DLD1 (cell line): ENCODE measurements around the gene FNDC8.
"Not testable (repeated sequence)": the region's sequence is repeated elsewhere in the genome, so short reads cannot be mapped to it uniquely, and the experiment has no call there.

Source experiments
- in situ Hi-C: cut with HindIII; loops from 2 replicates; pipeline ENCODE4 v1.10.0; 2017; ENCODE audit warnings: low sequenced_read_pairs

The FNDC8 gene

DNA sequence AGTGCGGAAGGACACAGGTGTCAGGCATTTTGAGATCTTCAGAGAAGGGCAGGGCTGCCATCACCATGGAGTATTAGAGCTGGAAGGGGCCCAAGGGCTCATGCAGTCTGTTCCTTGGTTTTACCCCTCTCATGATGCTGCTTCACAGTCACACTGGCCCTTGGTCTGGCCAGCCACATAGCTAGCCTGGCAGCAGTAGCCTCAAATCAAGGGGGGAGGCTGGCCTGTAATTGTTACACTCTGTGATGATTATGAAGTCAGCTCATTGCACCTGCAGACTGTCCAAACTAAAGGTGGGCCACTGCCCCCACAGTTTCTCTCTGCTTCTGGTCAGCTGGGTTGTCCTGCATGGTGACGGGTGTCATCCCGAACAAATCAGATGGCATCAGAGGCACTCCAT is at the start of gene FNDC8:
Gene FNDC8, plus strand, starts transcription at position 301 of the 400 bp plus-strand sequence. Its CDS starts 79 bp downstream, at position 380.
- in situ Hi-C loops = no loop called here

DNA sequence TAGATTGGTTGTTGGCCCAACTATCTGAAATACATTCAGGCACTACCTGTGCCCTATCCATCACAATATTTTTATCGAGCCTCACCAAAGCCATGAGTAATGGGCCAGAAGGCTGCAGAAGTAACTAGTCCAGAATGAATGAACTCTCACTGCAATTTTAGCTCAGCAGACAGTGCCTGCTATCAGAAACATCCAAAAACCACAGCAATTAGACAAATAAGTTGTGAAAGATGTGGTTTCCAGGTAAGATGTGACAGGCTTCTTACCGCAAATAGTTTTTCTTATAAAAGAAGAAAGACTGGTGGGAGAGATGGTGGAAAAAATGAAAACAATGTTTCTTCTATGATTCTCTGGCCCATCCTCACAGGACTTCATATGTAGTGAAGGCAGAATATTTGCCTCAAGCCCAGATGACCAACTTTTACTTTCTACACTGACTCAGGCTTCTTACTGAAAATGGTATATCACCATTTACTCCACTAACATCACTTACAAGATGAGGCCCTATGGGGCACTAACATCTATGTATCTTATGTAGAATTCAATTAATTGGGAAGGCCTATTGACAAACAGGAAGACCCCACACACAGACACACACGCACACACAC is 48.1 kb upstream of the FNDC8 start:
- in situ Hi-C loops = no loop called here

DNA sequence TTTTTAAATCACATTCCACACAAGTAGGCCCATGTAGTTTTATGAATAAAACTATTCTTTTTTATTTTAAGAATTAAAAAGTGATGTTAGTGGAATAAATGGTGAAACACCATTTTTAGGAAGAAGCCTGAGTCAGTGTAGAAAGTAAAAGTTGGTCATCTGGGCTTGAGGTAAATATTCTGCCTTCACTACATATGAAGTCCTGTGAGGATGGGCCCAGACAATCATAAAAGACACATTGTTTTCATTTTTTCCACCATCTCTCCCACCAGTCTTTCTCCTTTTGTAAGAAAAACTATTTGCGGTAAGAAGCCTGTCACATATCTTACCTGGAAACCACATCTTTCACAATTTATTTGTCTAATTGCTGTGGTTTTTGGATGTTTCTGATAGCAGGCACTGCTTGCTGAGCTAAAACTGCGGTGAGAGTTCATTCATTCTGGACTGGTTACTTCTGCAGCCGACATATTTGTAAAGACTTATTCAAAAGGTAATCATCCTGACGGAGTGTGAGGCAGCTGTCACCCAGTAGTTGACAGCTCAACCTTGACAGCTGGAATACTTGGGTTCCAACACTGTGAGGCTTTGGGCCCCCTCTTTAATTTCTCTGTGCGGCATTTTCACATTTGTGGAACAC is 47.3 kb upstream of the FNDC8 start:
- in situ Hi-C loops = no loop called here

DNA sequence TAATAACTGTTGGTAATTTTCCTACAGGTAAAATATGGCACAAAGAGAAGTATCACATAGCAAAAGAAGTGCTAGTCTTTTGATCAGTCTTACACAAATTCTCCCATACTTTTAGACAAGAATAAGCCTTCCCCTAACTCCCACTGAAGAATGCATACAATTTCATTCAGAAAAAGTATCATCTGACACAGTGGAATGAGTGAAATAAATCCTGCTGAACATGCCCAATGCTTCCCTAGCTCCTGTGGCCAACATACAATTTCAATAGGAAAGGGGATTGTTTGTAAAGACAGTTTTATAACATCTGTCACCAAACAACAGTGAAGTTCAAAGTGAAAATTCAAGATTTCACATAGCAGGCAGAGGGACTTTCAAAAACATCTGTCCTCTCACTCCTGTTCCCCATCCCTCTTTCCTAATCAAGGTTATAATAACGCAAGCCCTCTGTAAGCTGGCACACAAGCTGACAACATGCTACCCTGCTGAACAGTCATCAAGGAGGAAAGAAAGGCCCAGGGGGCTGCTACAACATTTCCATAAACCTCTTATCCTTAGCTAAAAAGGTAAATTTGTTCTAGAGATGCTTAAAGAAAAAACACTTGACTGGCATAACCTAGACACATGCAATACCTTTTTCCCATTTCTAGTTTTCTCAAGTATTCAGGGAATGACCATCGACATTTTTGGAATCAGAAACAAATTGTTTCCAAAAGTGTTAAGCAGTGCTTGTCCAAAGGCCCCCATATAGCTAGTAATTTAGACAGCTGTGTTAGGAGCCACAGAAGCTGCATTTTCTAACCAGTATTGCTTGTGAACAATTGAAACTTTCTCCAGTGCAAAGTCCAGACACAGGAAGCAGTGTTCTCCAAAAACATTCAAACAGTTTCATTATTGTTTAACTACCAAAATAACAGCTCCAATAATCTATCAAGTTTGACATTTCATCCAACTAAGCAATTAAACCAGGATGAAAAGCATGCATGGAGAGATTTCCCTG is 46.4 kb upstream of the FNDC8 start:
- in situ Hi-C loops = no loop called here

DNA sequence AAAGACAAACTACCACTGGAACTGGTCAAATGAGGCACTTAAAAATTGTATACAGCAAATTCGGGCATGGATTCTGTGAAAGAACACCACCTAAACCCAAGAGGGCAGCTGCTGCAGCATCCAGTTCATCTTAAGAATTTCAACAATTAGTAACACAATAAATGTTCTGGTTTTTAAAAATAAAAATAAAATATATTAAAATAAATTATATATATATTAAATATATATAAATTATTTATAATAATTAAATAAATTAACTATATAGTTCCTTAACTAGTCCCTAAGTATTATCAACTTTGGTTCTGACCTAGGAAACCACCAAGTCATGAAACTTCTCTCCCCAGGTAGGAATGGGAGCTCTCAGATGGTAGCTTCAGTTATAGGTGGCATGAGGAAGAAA is 44.5 kb upstream of the FNDC8 start:
- in situ Hi-C loops = no loop called here

DNA sequence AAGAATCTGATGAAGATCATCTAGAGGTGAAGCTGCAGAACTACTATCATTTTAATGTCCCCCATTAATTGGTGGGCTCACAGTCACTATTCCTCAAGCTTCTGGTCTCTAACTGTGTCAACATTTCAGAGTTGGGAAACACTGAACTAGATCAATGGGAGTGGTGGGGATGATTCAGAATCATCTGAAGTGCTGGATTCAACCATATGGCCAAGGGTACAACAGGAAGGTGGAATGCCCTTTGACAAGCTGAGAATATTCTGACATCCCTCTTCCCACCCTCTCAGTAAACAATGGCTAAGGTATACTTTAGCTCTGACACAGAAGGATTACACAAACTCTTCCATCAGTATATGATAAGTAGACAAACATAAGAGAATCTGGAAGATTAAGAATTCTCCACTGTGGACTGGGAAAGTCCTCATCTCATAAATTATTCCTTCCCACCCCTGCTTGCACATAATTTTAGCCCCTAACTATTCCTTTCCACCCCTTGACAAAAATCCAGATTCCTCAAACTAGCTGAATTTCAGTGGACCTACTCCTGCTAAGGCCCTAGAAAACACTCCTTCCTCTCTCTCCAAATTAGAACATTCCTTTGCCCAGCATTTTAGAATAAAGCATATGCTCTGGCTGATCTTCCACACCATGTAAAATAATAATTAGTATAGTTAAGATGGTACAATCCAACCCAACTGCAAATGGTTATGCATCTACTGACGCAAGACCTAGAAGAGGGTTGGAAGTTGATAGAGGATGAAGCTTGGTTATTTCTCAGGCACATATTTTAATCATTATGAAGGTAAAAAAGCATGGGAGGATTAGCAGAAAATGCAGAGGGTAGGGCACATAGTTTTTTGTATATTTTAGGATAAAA is 41.6 kb upstream of the FNDC8 start:
- in situ Hi-C loops = no loop called here

DNA sequence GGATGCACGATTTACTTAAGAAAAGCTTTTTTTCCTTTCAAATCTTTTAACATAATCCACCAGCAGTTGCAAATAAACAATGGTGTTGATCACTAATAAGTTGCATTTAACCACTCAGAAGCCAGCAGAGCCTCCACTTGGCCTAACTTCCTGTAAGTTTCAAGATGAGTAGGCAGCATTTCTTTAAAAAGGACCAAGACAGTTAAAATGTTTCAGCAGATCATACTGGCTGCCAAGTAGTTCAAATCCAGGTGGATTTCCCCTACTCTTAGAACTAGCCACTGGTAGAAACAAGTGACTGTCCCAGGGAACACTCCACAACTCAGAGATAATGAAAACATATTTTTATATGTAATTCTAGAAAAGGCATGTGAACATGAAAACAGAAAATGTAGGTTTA is 40.9 kb upstream of the FNDC8 start:
- in situ Hi-C loops = no loop called here

DNA sequence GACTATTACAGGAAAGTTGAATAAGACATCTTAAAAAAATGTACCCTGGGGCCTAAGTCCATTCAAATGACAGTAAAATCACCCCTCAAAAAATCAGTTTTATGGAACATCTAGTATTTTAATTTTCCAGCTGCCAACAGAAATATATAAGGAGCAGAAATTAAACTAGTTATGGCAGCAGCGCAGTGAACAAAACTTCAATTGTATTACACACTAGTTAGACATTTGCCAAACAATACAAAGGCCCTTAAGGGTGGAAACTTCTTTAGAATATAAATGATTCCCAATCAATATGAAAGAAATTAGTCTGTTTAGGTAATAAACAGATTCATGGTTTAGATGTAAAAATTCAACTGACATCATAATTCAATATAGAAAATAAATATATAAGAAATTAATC is 39.8 kb upstream of the FNDC8 start:
- in situ Hi-C loops = no loop called here

DNA sequence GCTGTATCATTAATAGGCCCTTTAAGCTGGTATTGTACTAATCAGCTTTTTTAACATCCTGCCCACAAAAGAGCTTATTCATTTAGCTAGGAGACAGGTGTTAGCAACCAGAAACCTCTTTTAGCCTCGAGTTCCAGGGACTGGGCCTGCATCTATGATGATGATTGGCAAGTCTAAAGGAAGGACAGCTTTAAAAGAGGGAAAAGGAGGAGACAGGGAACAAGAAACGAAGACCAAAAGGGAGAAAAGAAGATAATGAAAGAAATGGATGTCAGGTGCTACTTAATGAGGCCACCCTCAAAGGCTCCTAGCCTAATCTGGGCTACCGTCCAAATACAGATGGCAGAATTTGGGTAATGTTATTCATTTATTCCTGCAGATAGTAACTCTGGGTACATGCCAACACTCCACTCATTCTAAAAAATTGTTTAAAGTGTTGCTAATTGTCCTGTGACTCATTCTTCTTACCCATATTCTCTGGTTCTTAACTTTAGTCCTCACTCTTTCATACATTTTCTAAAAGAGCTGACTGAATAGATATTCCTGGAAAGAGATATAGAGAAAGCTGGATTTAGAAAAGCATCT is 39.2 kb upstream of the FNDC8 start:
- in situ Hi-C loops = no loop called here

DNA sequence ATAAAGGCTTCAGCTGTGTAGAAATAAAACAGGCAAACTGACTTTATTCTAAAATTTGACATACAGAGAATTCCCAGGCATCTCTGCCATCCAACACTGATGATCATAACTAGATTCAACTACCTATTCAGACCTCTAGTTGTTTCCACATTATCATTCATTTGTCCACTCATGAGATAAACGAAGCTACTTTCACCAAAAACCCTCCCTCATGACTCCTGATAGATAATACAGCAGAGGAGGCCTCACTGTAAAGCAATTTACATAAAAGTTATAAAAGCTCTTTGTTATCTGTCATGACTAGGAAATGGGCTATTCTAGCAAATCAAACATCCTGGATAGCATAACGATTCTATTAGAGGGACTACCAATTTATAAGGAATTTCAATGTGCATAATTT is 38.3 kb upstream of the FNDC8 start:
- in situ Hi-C loops = no loop called here

DNA sequence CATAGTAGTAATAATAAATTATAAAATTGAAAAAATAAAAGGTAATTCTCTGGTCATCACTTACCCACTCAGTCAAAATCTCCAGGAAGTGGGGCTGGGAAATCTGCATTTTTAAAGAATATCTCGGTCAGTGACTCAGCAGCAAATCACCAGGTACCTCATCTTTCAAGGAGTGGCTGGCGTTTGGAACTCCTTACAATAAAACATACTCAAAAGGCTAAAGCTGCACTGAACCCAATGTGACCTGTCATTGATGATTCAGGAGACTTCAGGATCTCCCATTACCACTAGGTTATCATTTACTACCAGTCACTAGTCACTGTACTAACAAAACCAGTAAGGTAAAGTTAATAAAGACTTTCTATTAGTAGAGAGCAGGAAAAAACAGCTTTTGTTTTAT is 36.4 kb upstream of the FNDC8 start:
- in situ Hi-C loops = no loop called here

DNA sequence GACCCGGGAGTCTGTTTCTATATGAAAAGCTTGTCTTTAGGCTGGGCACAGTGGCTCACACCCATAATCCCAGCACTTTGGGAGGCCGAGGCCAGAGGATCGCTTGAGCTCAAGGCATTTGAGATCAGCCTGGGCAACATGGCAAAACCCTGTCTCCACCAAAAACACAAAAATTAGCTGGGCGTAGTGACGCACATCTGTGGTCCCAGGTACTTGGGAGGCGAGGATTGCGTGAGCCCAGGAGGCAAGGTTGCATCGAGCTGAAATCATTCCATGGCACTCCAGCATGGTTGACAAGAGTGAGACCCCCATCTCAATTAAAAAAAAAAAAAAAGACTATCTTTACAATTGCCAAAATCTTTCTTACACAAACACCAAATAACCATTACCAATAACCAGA is 35.3 kb upstream of the FNDC8 start:
- in situ Hi-C loops = no loop called here

DNA sequence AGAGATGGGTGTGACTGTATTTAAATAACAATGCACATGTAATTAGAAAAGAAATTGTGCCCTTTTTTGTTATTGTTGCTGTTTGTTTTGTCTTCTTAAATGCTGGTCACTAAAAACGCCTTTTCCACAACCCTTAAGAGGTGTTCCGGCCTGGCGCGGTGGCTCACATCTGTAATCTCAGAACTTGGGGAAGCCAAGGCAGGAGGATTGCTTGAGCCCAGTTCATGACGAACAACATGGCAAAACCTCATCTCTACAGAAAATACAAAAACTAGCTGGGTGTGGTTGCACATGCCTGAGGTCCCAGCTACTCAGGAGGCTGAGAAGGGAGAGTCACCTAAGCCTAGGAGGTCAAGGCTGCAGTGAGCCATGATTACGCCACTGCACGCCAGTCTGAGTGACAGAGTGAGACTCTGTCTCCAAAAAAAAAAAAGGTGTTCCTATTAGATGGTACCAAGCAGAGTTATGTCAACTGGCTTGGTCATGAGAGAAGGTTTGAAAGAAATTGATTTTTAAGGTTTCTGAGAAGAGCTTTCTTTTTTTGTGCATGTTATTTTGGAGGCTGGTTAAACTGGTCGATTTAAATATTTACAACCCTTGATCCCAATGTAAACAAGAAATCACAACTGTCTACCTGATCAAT is 34.4 kb upstream of the FNDC8 start:
- in situ Hi-C loops = no loop called here

DNA sequence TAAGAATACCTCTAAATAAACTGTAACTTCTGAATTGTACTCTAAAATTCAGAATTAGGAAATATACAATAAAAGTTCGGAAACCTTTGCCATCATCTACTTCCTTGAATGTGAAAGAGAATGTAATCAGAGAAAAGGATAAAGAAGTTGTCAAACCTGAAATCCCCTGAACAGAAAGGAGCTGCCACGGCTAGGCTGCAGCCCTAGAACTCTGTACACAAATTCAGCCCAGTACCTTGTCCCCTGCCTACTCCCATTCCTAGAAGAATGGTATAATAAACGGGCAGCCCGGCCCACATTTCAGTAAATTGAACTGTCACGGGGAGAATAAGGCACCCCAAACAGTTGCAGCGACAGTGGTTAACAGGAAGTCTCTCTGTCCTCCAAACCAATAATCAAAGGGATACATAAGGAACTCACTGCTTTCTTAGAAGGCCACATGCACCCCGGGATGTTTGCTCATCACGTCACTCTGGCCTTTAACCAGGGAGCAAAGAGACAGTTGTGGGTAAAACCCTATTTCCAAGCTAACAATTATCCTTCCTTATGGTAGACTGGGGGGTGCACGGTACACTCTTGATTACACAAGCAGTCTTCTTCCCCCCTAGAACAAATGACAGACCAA is 33.6 kb upstream of the FNDC8 start:
- in situ Hi-C loops = no loop called here

DNA sequence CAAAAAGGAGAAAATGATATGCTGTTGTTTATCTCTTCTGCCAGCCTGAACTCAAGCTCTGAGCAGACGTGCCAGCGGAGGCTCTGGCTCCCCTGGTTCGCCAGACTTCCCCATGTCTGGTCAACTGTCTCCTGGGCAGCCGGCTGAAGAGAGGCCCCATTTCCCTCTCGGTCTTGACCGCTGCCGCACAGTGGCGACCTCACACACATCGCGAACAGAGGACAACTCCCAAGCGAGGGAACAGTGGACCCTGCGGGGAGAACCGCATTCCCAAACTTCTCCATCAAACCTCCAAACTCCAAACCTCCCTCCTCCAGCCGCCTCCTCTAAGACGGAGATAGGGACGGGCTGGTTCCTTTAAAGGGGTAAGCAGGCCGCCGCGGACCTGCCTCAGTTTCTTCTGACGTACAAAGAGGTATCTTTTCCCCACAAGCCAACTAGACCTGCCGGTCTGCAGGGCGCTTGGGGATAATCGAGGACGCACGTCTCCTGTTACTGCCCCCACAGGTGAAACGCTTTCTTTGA is 33.0 kb upstream of the FNDC8 start:
- in situ Hi-C loops = no loop called here

DNA sequence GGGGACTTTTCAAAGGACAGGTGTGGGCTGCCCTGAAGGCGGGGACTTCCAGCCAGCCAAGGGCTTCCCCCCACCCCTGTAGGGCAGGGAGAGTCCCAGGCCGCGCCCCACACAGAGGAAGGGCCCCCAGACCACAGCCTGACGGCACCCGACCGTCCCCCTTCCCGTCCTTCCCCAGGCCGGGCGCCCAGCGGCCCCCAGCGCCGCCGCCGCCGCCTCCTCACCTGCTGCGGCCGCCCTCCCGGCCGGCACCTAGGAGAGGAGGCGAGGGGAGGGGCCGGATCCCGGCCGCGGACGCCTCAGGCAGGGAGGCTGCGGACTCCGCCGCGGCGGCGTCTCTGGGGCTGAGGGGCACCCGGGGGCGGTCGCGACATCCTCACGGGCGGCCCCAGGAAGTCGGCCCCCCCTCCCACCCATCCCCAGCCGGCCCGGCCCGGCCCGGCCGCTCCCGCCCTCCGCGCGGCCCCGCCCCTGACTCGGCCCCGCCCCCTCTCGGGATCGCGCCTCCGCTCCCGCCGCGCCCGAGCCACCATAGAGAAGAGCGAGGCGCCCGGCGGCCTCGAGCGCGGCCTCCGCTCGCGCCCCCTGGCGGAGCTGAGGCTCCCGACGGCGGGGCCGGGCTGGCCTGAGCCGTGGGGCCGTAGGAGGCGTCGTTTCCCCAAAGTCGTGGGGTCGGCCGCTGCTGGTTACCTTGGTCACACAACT is 32.4 kb upstream of the FNDC8 start:
- in situ Hi-C loops = no loop called here

DNA sequence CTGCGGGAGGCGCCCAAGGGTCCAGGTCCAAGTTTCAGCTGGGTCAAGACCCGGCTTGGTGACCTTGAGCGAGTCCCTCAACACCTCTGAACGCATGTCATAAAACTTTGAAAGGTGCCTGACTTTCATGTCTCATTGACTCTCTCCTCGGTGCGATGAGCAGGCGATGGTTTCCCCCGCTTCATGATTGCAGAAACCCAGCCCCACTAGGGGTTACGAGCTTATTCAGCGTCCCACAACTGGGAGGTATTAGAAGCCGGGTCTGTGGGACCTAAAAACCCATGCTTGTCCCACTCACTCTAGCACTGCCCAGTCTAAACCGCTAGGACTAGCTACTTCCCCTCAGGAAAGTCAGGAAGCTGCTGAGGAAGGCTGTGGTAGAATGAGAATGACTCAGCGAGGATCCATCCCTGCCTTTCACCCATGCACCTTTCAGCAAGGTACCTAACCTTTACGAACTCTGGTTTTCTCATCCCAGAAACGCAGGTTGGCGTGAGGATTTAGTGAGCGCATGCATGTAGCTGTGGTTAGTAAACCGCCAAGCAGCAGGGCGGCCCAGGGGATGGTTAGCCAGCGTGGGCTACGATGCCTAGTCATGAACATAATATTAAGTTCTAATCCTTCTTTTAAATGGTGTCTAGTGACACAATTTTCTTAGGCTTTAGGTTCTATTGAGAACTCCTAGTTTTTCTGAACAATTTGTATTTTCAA is 31.7 kb upstream of the FNDC8 start:
- in situ Hi-C loops = no loop called here

DNA sequence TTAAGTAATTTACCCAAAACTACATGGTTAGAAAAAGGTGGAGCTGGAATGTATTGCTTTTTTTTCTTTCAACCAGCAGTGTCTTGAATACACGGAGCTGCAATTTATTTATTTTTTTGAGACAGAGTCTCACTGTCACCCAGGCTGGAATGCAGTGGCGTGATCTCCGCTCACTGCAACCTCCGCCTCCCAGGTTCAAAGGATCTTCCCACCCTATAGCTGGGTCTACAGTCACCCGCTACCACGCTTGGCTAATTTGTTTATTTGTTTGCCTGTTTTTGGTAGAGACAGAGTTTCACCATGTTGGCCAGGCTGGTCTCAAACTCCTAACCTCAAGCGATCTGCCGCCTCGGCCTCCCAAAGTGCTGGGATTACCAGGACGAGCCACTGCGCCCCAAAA is 30.7 kb upstream of the FNDC8 start:
- in situ Hi-C loops = not testable (repeated sequence)
